Activated T-cell treated with anti-CD3 and anti-CD28 coated beads, Interleukin-2, amount 50 U/mL, for 24 hours (primary cell): ENCODE data around the gene P3H4.

Experiments used
- DNase-seq: peaks from one replicate; pipeline ENCODE4 v3.0.0-alpha.2; 2020
- H3K27ac Mint-ChIP-seq: 2 replicates; pipeline ENCODE4 v1.8.0; 2020; ENCODE audit warnings: mild to moderate bottlenecking, mixed read lengths
- H3K27me3 Mint-ChIP-seq: 2 replicates; pipeline ENCODE4 v1.8.0; 2020; ENCODE audit warnings: mixed read lengths
- H3K36me3 Mint-ChIP-seq: 2 replicates; pipeline ENCODE4 v1.8.0; 2020; ENCODE audit warnings: low read depth, mixed read lengths
- H3K4me1 Mint-ChIP-seq: 2 replicates; pipeline ENCODE4 v1.8.0; 2020; ENCODE audit warnings: low read depth, mixed read lengths
- H3K4me3 Mint-ChIP-seq: 2 replicates; pipeline ENCODE4 v1.8.0; 2020; ENCODE audit warnings: mild to moderate bottlenecking, moderate library complexity, mixed read lengths
- H3K9me3 Mint-ChIP-seq: 2 replicates; pipeline ENCODE4 v1.8.0; 2020; ENCODE audit warnings: mixed read lengths

The P3H4 gene

DNA sequence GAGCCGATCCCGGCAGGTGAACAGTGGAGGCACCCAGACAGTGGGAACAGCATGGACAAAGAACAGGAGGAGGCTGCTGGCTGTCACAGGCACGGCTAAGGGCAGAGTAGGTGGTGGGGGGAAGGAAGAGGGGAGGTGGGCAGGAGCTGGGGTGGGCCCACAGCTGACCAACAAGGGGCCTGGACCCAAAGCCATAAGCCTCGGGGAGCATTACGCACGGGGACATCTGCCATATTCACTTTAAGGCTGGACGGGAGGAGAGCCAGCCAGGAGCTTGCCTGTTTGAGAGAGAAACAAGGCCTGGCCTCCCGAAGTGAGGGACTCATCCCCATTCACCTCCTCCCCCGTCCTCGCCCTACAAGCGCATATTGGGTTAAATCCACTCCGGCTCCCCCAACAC, 57.7 kb downstream of the P3H4 start:
- Mint-ChIP-seq H3K36me3 (no peaks in the 10 kb centered on the region), H3K27ac (no peak overlapping the region), H3K4me3 (no peak overlapping the region), H3K27me3 (no peaks in the 10 kb centered on the region), H3K9me3 (no peaks in the 10 kb centered on the region), H3K4me1 (no peaks in the 10 kb centered on the region)
- DNase-seq, result no peak
